Endothelial cell (in vitro differentiated cells): Measurements from ENCODE around the gene TEKT1. TPM values are rescaled to one million over a fixed set of nuclear protein-coding genes. Genes with fewer than 3 reads are reported as not detected.

Experiments used
- DNase-seq: peaks from one replicate; pipeline ENCODE4 v3.0.0; 2021; ENCODE audit warnings: low spot score
- H3K27ac Mint-ChIP-seq: one replicate; pipeline ENCODE4 v1.8.0; 2021; ENCODE audit warnings: mixed read lengths, inconsistent platforms; ENCODE audit not compliant: unreplicated experiment
- H3K27me3 Mint-ChIP-seq: one replicate; pipeline ENCODE4 v1.8.0; 2021; ENCODE audit warnings: mild to moderate bottlenecking, moderate library complexity, mixed read lengths, inconsistent platforms; ENCODE audit not compliant: unreplicated experiment
- H3K36me3 Mint-ChIP-seq: one replicate; pipeline ENCODE4 v1.8.0; 2021; ENCODE audit warnings: mild to moderate bottlenecking, low read depth, mixed read lengths, inconsistent platforms; ENCODE audit not compliant: unreplicated experiment
- H3K4me1 Mint-ChIP-seq: one replicate; pipeline ENCODE4 v1.8.0; 2021; ENCODE audit warnings: mild to moderate bottlenecking, mixed read lengths, inconsistent platforms; ENCODE audit not compliant: unreplicated experiment
- H3K4me3 Mint-ChIP-seq: one replicate; pipeline ENCODE4 v1.8.0; 2021; ENCODE audit warnings: mild to moderate bottlenecking, mixed read lengths, inconsistent platforms; ENCODE audit not compliant: unreplicated experiment
- H3K9me3 Mint-ChIP-seq: one replicate; pipeline ENCODE4 v1.8.0; 2021; ENCODE audit warnings: mixed read lengths, inconsistent platforms; ENCODE audit not compliant: unreplicated experiment
- total RNA-seq: library from RNA; stranded (reverse); fragmentation: NEBNext Ultra II Directional; extraction: Animal tissue kit (Norgen Biotek cat#: 25700); gene quantifications from one replicate; pipeline ENCODE4 v1.2.1, GENCODE V29; 2021; ENCODE audit not compliant: unreplicated experiment
- TF ChIP-seq, protein P1 (sequence below): fragments of 200-600 bp; sonication (generic); IDR thresholded peaks from one replicate; pipeline ENCODE4 v1.5.0; 2021; ENCODE audit warnings: antibody characterized with exemption; ENCODE audit not compliant: unreplicated experiment

The TEKT1 gene
- total RNA-seq, 1 donor from 2014 or later, result 1.2 TPM

- Mint-ChIP-seq H3K4me3 (no peak overlapping the region), H3K27me3 (peaks cover 5% of the 10 kb centered on the region), H3K27ac (no peak overlapping the region), H3K9me3 (no peaks in the 10 kb centered on the region), H3K4me1 (peaks cover 8% of the 10 kb centered on the region), H3K36me3 (no peaks in the 10 kb centered on the region)
- no peak for DNase-seq
- TF ChIP-seq, protein P1, sequence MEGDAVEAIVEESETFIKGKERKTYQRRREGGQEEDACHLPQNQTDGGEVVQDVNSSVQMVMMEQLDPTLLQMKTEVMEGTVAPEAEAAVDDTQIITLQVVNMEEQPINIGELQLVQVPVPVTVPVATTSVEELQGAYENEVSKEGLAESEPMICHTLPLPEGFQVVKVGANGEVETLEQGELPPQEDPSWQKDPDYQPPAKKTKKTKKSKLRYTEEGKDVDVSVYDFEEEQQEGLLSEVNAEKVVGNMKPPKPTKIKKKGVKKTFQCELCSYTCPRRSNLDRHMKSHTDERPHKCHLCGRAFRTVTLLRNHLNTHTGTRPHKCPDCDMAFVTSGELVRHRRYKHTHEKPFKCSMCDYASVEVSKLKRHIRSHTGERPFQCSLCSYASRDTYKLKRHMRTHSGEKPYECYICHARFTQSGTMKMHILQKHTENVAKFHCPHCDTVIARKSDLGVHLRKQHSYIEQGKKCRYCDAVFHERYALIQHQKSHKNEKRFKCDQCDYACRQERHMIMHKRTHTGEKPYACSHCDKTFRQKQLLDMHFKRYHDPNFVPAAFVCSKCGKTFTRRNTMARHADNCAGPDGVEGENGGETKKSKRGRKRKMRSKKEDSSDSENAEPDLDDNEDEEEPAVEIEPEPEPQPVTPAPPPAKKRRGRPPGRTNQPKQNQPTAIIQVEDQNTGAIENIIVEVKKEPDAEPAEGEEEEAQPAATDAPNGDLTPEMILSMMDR, result no peak
Observed at GRCh38 chr17:6796887-6797490, 34.5 kb downstream of the TEKT1 start.

- Mint-ChIP-seq H3K4me3 (no peak overlapping the region), H3K36me3 (no peaks in the 10 kb centered on the region), H3K9me3 (no peaks in the 10 kb centered on the region), H3K27ac (no peak overlapping the region), H3K27me3 (peaks cover 5% of the 10 kb centered on the region), H3K4me1 (peaks cover 8% of the 10 kb centered on the region)
- DNase-seq, result no peak
- TF ChIP-seq, protein P1, result no peak
Observed at GRCh38 chr17:6796017-6796886, 35.3 kb downstream of the TEKT1 start.

GRCh38 chr17:6793748-6794493 lies 37.6 kb downstream of the TEKT1 start:
- H3K4me1 Mint-ChIP-seq, result peaks cover 8% of the 10 kb centered on the region
- no peak overlapping the region for H3K4me3 Mint-ChIP-seq
- H3K27me3 Mint-ChIP-seq, result peaks cover 5% of the 10 kb centered on the region
- TF ChIP-seq, protein P1, result no peak
- H3K36me3 Mint-ChIP-seq, result no peaks in the 10 kb centered on the region
- no peak overlapping the region for H3K27ac Mint-ChIP-seq
- no peak for DNase-seq
- no peaks in the 10 kb centered on the region for H3K9me3 Mint-ChIP-seq

DNA sequence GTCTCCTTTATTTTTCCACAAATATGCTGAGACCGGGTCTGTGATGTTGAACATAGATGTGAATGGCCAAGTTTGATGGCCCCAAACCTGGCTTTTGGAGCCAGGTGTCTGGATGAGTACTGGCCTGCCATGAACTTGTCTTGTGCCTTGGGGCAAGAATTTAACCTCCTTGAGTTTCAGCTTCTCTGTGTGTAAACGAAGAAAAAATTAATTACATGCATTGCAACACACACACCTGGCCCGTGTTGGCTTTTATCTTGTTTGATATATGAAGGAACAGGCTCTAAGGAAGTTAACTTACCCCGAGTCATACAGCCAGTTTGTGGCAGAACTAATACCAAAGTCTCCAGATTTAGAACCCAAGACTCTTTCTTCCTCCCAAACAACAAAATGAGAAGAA lies 42.4 kb downstream of the TEKT1 start:
- H3K36me3 Mint-ChIP-seq, result no peaks in the 10 kb centered on the region
- DNase-seq, result no peak
- H3K27ac Mint-ChIP-seq, result no peak overlapping the region
- H3K9me3 Mint-ChIP-seq, result no peaks in the 10 kb centered on the region
- no peak overlapping the region for H3K4me3 Mint-ChIP-seq
- peaks cover 26% of the 10 kb centered on the region for H3K4me1 Mint-ChIP-seq
- TF ChIP-seq, protein P1, result no peak
- peaks cover 5% of the 10 kb centered on the region for H3K27me3 Mint-ChIP-seq
